ENCODE data around the gene PROM1. TPM values are rescaled to one million over a fixed set of nuclear protein-coding genes. Genes with fewer than 3 reads are reported as not detected.

The PROM1 gene
- total and polyA plus RNA-seq, 5 donors from 2014 or later = 2.9 TPM; not detected in 4

GRCh38 chr4:16072168-16072567, 11.7 kb downstream of the PROM1 start:
- H3K36me3 Mint-ChIP-seq = no peaks in the 10 kb centered on the region
- H3K9me3 Mint-ChIP-seq = peaks cover 0 to 2% (median 0%) of the 10 kb centered on the region in 7 donors
- no peaks in the 10 kb centered on the region for H3K36me3 ChIP-seq (ENCODE audit: control insufficient read depth, insufficient read depth, low read length)
- no peak overlapping the region for H3K4me3 Mint-ChIP-seq
- H3K4me3 ChIP-seq (ENCODE audit: low read depth, low read length) = no peak overlapping the region
- H3K27me3 Mint-ChIP-seq = peaks cover 19% of the 10 kb centered on the region
- H3K27ac Mint-ChIP-seq = no peak overlapping the region
- no peaks in the 10 kb centered on the region for H3K9me3 ChIP-seq (ENCODE audit: control insufficient read depth in 2 of 2, low read length in 2 of 2)
- no peak for ATAC-seq (ENCODE audit: low read depth in 2 of 2)
- no peak for DNase-seq
- no peaks in the 10 kb centered on the region for H3K4me1 Mint-ChIP-seq
- H3K27me3 ChIP-seq (ENCODE audit: control insufficient read depth, insufficient read depth, low read length) = peaks cover 5% of the 10 kb centered on the region
- H3K4me1 ChIP-seq (ENCODE audit: control insufficient read depth, insufficient read depth, low read length, poor library complexity, severe bottlenecking) = no peaks in the 10 kb centered on the region
- H3K27ac ChIP-seq (ENCODE audit: insufficient read depth, low read length, poor library complexity, severe bottlenecking) = no peak overlapping the region

DNA sequence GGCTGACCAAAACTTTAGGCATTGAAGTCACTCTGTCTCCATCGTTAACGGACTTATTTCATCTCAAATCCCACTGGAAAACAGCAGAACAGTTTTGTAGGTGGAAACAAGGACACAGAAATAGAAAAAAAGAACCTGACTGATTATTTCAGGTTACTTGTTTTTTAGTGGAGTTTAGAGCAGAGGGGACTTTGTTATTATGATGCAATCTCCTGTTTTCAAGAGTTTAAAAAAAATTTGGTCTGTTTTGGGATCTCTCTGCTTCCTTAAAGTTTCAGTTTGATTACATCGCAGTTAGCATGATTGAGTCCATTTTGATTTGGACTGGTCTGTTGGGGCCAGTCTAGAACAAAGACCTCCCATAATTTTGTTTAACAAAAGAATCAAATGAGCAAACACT, 13.6 kb downstream of the PROM1 start:
- Mint-ChIP-seq H3K27me3 (peaks cover 25% of the 10 kb centered on the region), H3K4me1 (no peaks in the 10 kb centered on the region), H3K4me3 (no peak overlapping the region), H3K36me3 (no peaks in the 10 kb centered on the region), H3K9me3 (peaks cover 0 to 2% (median 0%) of the 10 kb centered on the region in 7 donors), H3K27ac (no peak overlapping the region)
- ATAC-seq (ENCODE audit: low read depth in 2 of 2) (no peak), DNase-seq (no peak)
- no peak overlapping the region for H3K27ac ChIP-seq (ENCODE audit: insufficient read depth, low read length, poor library complexity, severe bottlenecking)
- no peaks in the 10 kb centered on the region for H3K9me3 ChIP-seq (ENCODE audit: control insufficient read depth in 2 of 2, low read length in 2 of 2)
- no peak overlapping the region for H3K4me3 ChIP-seq (ENCODE audit: low read depth, low read length)
- H3K36me3 ChIP-seq (ENCODE audit: control insufficient read depth, insufficient read depth, low read length) = no peaks in the 10 kb centered on the region
- H3K27me3 ChIP-seq (ENCODE audit: control insufficient read depth, insufficient read depth, low read length) = peaks cover 5% of the 10 kb centered on the region
- H3K4me1 ChIP-seq (ENCODE audit: control insufficient read depth, insufficient read depth, low read length, poor library complexity, severe bottlenecking) = no peaks in the 10 kb centered on the region

DNA sequence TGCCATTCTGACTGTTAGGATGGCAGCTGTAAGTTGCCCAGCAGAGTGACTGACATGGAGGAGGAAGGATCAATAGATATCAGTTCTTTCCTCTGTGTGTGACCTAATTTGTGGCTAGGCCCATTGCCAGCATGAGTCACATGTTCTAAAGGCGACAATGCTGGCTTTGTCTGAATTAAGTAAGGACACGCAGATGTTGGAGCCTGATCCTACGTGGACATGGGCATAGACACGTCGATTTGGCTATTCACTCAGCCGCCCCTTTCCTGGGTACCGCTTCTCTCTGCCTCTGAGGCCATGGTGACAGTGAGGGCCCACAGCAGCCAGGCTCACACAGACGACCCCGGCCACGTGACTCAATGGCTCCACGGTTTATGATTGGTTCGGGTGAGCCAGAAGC, 16.3 kb downstream of the PROM1 start:
- peaks cover 0 to 3% (median under 1%) of the 10 kb centered on the region in 4 donors for H3K4me1 Mint-ChIP-seq
- Histone ChIP-seq H3K27ac (ENCODE audit: insufficient read depth, low read length, poor library complexity, severe bottlenecking) (no peak overlapping the region), H3K9me3 (ENCODE audit: control insufficient read depth in 2 of 2, low read length in 2 of 2) (no peaks in the 10 kb centered on the region), H3K4me1 (ENCODE audit: control insufficient read depth, insufficient read depth, low read length, poor library complexity, severe bottlenecking) (no peaks in the 10 kb centered on the region), H3K36me3 (ENCODE audit: control insufficient read depth, insufficient read depth, low read length) (no peaks in the 10 kb centered on the region), H3K27me3 (ENCODE audit: control insufficient read depth, insufficient read depth, low read length) (peaks cover 3% of the 10 kb centered on the region), H3K4me3 (ENCODE audit: low read depth, low read length) (no peak overlapping the region)
- H3K4me3 Mint-ChIP-seq = no peak overlapping the region
- H3K36me3 Mint-ChIP-seq = peaks cover 3% of the 10 kb centered on the region
- H3K9me3 Mint-ChIP-seq = peaks cover 0 to 6% (median 0%) of the 10 kb centered on the region in 7 donors
- no peak for ATAC-seq (ENCODE audit: low read depth in 2 of 2)
- peaks cover 24% of the 10 kb centered on the region for H3K27me3 Mint-ChIP-seq
- DNase-seq = no peak
- H3K27ac Mint-ChIP-seq = no peak overlapping the region

DNA sequence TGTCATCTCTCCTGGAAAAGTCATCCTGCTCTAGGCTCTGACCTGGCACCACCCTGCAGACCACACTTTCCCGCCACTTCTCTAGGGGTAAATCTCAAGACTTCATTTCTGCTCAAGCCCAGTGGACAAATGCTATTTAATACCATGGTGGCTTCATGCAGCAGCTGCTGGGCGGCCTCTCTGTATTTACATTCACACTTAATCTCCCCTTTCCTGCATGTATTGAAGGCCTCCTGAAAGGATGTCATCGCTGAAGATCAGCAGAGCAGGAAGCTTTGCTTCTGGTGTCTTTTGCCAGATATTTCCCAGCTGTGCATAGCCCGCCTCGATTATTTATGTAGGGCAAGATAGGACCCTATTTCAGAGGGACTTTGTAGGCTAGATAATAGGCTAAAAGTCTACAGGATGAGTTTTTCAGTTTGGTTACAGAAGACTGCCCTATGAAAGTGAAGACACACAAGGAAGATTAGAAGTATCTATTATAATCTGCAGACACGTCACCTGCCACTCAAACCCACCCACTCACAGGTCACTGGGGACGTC, 17.2 kb downstream of the PROM1 start:
- Mint-ChIP-seq H3K36me3 (peaks cover 3% of the 10 kb centered on the region), H3K27ac (no peak overlapping the region), H3K4me3 (no peak overlapping the region), H3K4me1 (peaks cover 0 to 7% (median 2%) of the 10 kb centered on the region in 4 donors), H3K27me3 (peaks cover 24% of the 10 kb centered on the region), H3K9me3 (peaks cover 0 to 7% (median 0%) of the 10 kb centered on the region in 7 donors)
- Histone ChIP-seq H3K27me3 (ENCODE audit: control insufficient read depth, insufficient read depth, low read length) (peaks cover 2% of the 10 kb centered on the region), H3K9me3 (ENCODE audit: control insufficient read depth in 2 of 2, low read length in 2 of 2) (no peaks in the 10 kb centered on the region), H3K36me3 (ENCODE audit: control insufficient read depth, insufficient read depth, low read length) (no peaks in the 10 kb centered on the region), H3K4me1 (ENCODE audit: control insufficient read depth, insufficient read depth, low read length, poor library complexity, severe bottlenecking) (no peaks in the 10 kb centered on the region), H3K27ac (ENCODE audit: insufficient read depth, low read length, poor library complexity, severe bottlenecking) (no peak overlapping the region), H3K4me3 (ENCODE audit: low read depth, low read length) (no peak overlapping the region)
- no peak for DNase-seq
- ATAC-seq (ENCODE audit: low read depth in 2 of 2) = no peak

DNA sequence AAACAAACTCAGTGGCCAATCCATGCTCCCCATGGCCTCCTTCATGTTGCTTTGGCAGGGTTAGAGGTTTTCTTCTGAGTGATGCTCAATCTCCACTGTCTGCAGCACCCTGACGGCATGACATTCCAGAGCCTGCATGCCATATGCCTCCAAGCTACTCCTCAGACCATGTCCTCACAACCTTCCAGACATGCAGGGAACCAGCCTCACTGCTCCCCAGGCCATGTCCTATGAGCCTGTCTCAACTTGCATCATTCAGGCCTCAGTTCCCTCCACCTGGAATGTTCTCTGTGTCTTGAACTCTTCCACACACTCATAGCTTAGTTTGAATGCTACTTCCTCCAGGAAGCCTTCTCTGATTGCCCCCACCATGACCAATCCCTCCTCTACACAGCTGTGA, 18.8 kb downstream of the PROM1 start:
- peaks cover 0 to 7% (median 0%) of the 10 kb centered on the region in 7 donors for H3K9me3 Mint-ChIP-seq
- no peak for ATAC-seq (ENCODE audit: low read depth in 2 of 2)

DNA sequence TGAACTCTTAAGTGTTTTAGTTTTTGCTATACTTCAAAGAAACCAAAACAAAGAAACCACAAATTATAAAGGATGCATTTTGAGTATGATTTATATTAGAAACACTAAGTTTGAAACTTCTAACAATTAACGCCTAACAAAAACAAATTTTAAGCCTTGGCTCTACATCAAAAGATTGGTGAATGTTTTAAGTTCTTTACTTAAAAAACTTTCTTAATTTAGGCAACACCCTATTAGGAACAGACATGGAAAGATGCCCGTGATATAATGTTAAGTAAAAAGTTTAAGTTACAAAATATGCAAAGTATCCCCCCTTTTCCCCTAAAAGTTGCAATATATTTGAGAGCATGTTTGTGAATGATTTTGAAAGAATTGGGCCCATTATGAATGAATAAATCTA, 21.2 kb downstream of the PROM1 start:
- H3K4me3 ChIP-seq (ENCODE audit: low read depth, low read length) = no peak overlapping the region

More for the DNA sequence above, 18.8 kb downstream of the PROM1 start:
- no peaks in the 10 kb centered on the region for H3K27me3 ChIP-seq (ENCODE audit: control insufficient read depth, insufficient read depth, low read length)
- no peaks in the 10 kb centered on the region for H3K36me3 ChIP-seq (ENCODE audit: control insufficient read depth, insufficient read depth, low read length)
- H3K27ac ChIP-seq (ENCODE audit: insufficient read depth, low read length, poor library complexity, severe bottlenecking) = no peak overlapping the region
- DNase-seq = no peak
- no peaks in the 10 kb centered on the region for H3K9me3 ChIP-seq (ENCODE audit: control insufficient read depth in 2 of 2, low read length in 2 of 2)
- Mint-ChIP-seq H3K4me3 (no peak overlapping the region), H3K27ac (no peak overlapping the region), H3K4me1 (peaks cover 0 to 10% (median 2%) of the 10 kb centered on the region in 4 donors), H3K27me3 (peaks cover 23% of the 10 kb centered on the region), H3K36me3 (peaks cover 3% of the 10 kb centered on the region)
- no peak overlapping the region for H3K4me3 ChIP-seq (ENCODE audit: low read depth, low read length)
- no peaks in the 10 kb centered on the region for H3K4me1 ChIP-seq (ENCODE audit: control insufficient read depth, insufficient read depth, low read length, poor library complexity, severe bottlenecking)

DNA sequence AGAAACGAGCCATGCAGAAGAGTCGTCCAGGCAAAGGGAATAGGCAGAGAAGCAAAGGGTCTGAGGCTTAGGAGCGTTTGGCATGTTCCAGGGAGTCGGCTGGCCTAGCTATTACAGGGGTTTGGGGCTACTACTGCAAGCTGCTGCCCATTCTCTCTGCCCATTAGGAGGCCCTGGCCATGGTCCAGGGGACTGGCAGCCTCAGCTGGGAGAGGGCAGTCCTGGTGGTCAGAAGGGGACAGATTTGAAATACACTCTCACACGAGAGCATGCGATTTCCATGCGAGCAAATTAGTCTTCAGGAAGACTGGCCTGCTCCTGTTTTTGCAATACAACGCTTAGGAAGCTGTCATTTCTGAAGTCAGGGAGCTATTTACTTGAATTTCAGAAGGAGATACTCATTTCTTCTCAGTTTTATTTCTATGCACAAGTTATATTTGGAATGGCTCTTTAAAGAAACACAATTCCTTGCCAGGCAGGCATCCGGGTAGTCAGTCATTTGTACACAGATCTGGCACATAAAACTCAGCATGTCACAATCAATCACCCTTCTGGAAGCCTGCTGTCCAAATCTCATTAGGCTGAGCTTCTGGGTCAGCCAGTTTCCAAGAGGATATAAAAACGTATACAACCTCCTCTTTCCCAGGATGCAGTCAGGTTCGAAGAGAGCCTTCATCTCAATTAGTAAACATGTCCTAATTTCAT, 27.0 kb downstream of the PROM1 start:
- H3K36me3 Mint-ChIP-seq = no peaks in the 10 kb centered on the region
- peak overlapping the region in 1 of 3 donors; percentile 45 for H3K27ac Mint-ChIP-seq
- no peak overlapping the region for H3K4me3 ChIP-seq (ENCODE audit: low read depth, low read length)
- peaks cover 0 to 3% (median 1%) of the 10 kb centered on the region in 4 donors for H3K4me1 Mint-ChIP-seq
- DNase-seq (no peak), ATAC-seq (ENCODE audit: low read depth in 2 of 2) (no peak)
- H3K27me3 ChIP-seq (ENCODE audit: control insufficient read depth, insufficient read depth, low read length) = peaks cover 18% of the 10 kb centered on the region
- H3K27ac ChIP-seq (ENCODE audit: insufficient read depth, low read length, poor library complexity, severe bottlenecking) = no peak overlapping the region
- H3K36me3 ChIP-seq (ENCODE audit: control insufficient read depth, insufficient read depth, low read length) = no peaks in the 10 kb centered on the region
- peaks cover 40% of the 10 kb centered on the region for H3K27me3 Mint-ChIP-seq
- no peak overlapping the region for H3K4me3 Mint-ChIP-seq
- no peaks in the 10 kb centered on the region for H3K9me3 Mint-ChIP-seq
- no peaks in the 10 kb centered on the region for H3K9me3 ChIP-seq (ENCODE audit: control insufficient read depth in 2 of 2, low read length in 2 of 2)
- H3K4me1 ChIP-seq (ENCODE audit: control insufficient read depth, insufficient read depth, low read length, poor library complexity, severe bottlenecking) = no peaks in the 10 kb centered on the region

More for the DNA sequence above, 21.2 kb downstream of the PROM1 start:
- no peak overlapping the region for H3K27ac Mint-ChIP-seq
- H3K9me3 Mint-ChIP-seq = peaks cover 0 to 7% (median 0%) of the 10 kb centered on the region in 7 donors
- ATAC-seq (ENCODE audit: low read depth in 2 of 2) = no peak
- peaks cover 3% of the 10 kb centered on the region for H3K27me3 ChIP-seq (ENCODE audit: control insufficient read depth, insufficient read depth, low read length)
- H3K4me3 Mint-ChIP-seq = no peak overlapping the region
- no peak for DNase-seq
- H3K4me1 ChIP-seq (ENCODE audit: control insufficient read depth, insufficient read depth, low read length, poor library complexity, severe bottlenecking) = no peaks in the 10 kb centered on the region
- no peaks in the 10 kb centered on the region for H3K9me3 ChIP-seq (ENCODE audit: control insufficient read depth in 2 of 2, low read length in 2 of 2)
- no peak overlapping the region for H3K27ac ChIP-seq (ENCODE audit: insufficient read depth, low read length, poor library complexity, severe bottlenecking)
- H3K27me3 Mint-ChIP-seq = peaks cover 28% of the 10 kb centered on the region
- H3K36me3 ChIP-seq (ENCODE audit: control insufficient read depth, insufficient read depth, low read length) = no peaks in the 10 kb centered on the region
- peaks cover 0 to 10% (median 2%) of the 10 kb centered on the region in 4 donors for H3K4me1 Mint-ChIP-seq
- H3K36me3 Mint-ChIP-seq = peaks cover 3% of the 10 kb centered on the region

DNA sequence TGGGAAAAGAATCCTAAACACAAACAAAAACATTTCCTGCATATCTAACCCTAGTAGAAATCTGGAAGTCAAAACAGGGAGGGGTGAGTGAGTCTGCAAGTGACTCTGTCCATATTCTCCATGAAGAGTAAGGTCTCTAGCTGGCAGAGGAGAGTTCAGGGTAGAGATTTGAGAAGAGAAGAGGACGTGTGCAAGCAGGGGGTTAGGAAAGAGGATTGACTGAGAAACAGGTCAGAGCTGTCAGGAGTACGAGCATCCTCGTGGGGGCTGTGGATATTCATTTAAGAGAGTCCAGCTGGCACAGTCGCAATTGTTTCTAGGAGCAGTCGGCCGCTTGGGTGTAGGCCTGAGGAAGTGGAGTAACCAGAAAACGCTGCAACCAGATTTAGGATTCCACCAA, 27.9 kb downstream of the PROM1 start:
- DNase-seq = no peak
- peaks cover 0 to 3% (median 0%) of the 10 kb centered on the region in 4 donors for H3K4me1 Mint-ChIP-seq
- peaks cover 18% of the 10 kb centered on the region for H3K27me3 ChIP-seq (ENCODE audit: control insufficient read depth, insufficient read depth, low read length)

More for the DNA sequence above, 27.9 kb downstream of the PROM1 start:
- peak overlapping the region in 1 of 3 donors; percentile 61 for H3K27ac Mint-ChIP-seq
- Histone ChIP-seq H3K36me3 (ENCODE audit: control insufficient read depth, insufficient read depth, low read length) (no peaks in the 10 kb centered on the region), H3K4me3 (ENCODE audit: low read depth, low read length) (no peak overlapping the region), H3K27ac (ENCODE audit: insufficient read depth, low read length, poor library complexity, severe bottlenecking) (no peak overlapping the region), H3K9me3 (ENCODE audit: control insufficient read depth in 2 of 2, low read length in 2 of 2) (no peaks in the 10 kb centered on the region), H3K4me1 (ENCODE audit: control insufficient read depth, insufficient read depth, low read length, poor library complexity, severe bottlenecking) (no peaks in the 10 kb centered on the region)
- no peaks in the 10 kb centered on the region for H3K36me3 Mint-ChIP-seq
- no peak overlapping the region for H3K4me3 Mint-ChIP-seq
- H3K27me3 Mint-ChIP-seq = peaks cover 41% of the 10 kb centered on the region
- no peaks in the 10 kb centered on the region for H3K9me3 Mint-ChIP-seq
- no peak for ATAC-seq (ENCODE audit: low read depth in 2 of 2)

All from CD4-positive, CD25-positive, alpha-beta regulatory T cell (primary cell).